NCI-H226 (cell line): ENCODE results near the gene NKAIN4.
"Not testable (repeated sequence)": the region's sequence is repeated elsewhere in the genome, so short reads cannot be mapped to it uniquely, and the experiment has no call there.

Source experiments
- DNase-seq: peaks from one replicate; pipeline ENCODE4 v3.0.0-alpha.2; 2015

NKAIN4 gene

DNA sequence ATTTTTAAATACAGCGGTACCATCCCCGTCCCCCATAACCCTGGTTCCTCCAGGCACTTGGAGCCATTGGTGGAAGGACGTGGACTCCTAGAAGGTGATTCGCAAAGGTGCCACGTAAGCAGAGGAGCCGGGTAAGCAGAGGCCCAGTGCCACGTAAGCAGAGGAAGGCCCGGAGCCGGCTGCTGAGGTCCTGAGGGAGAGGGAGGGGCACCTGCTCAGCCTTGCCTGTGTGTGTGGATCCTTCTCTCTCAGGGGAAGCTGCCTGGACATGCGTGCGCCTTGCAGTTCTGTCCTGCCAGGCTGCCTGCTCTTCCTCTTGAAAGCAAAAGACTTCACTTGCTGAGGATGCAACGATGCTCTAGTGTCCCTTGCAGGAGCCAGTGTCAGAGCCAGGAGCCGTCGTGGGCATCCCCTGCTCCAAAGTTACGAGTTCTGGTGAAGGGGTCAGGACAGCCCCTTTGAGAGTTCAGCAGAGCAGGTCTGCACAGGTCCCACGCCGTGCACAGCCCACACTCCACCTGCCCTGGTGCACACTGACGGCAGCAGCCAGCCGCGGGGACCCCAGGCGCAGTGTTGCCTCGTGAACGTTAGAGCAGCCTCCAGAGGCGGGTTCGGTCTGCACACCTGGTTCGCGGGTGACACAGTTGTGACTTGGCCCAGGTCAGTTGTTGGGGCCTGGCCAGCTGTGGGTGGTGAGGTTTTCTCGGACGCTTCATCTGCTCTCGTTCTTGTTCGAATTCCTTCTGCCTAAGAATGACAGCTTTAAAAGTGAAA, 1.9 kb upstream of the NKAIN4 start:
- no peak for DNase-seq

DNA sequence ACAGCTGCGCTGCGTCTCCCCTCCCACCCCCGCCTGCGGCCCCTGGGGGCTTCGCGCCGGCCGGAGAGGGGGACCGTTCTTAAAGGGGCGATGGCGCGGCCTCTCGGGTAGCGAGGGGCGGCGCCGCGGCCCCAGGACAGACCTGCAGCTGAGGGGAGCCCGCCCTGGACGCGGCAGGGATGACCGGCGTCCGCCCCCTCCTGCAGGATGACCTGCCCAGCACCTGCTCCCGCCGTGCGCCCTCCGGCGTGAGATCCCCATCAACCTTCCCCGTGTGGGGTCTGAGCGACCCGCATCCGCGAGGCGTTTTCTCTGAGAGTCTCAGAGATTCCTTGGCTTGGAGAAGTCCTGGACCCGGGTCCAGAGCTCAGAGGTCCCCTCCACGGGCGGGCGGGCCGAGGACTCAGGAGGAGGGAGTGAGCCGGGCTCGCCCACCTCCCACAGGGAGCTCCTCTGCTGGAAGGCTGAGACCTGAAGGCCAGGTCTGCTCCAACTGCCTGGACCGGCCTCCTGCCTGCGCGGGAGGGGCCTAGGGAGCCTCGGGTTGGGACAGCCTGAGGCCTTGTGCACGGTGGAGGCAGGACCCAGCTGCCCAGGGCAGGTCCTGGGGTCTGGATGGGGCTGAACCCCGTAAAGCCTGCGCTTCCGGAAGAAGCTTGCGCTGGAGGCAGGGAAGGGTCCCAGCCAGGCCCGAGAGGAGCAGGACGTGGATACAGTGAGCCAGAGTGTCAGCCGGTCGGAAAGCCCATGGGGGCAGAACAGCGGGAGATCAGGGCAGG, 532 bp upstream of the NKAIN4 start:
- no peak for DNase-seq

DNA sequence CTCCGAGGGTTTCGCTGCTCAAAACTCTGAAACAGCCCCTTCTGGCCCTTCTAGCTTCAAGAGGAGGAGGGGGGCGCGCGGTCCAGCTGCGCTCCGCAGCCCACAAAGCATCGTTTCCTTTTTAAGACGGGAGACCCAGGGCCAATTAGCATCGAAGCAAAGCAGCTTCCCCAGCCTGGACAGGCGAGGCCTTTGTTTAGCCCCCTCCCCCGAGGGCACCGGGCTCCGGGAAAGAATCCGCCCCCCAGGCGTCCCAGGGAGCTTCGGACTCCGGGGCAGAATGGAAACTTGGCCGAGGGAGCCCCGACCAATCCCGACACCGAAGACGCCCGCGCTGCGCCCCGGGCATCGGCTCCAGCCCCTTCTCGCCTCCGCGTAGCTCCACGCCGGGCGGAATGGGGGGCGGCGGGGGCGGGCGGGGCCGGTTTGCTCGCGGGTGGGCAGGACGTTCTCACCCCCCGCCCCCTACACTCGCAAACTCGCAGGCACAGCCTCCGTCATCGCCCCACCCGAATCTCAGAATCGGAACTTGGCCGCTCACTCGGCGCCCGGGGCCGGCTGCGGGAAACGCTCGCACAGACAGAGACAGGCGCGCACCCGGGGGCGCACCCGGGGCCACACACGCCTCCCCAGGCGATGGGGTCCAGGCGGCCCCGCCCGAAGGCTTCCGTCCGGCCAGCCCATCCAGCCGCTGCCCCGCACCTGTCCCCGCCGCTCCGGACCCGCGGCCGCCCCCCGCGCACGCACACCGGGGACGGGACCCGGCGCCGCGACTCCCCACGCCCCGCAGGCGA, 628 bp downstream of the NKAIN4 start:
- no peak for DNase-seq

DNA sequence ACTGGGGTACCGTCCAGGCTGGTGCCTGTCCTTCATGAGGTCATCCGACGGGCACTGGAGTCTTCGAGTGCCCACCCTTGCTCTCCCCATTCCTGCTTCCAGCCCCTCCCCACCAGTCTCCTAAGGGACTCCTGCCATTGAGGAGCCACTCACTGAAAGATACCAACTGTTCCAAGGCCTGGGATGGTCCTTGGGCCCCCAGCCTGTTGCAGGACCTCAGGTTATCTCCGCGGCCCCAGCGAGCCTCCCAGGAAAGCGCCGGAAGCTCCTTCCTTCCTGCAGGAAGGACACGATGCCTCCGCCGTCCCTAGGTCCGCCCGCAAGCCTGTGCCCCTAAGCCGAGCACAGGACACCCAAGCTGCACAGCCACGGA, 1.2 kb downstream of the NKAIN4 start:
- DNase-seq: no peak

DNA sequence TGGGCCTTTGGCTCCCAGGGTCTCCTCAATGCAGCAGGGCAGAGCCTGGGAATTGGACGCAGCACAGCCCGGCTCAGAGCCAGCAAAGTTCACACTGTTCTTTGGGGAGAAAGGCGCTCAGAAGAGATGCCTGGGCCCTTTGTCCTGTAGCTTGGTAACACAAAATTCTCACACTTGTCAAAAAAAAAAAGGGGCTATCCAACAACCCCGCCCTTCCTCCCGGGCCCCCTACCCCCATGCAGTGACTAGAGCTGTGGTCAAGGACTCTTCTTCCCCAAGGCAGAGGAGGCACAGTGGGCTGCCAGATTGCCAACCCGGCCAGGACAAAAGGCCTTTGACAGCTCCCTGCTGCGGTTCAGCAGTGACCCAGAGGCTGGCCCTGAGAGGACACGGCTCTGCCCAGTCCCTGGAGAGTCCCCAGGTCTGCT, 2.0 kb downstream of the NKAIN4 start:
- DNase-seq: no peak

DNA sequence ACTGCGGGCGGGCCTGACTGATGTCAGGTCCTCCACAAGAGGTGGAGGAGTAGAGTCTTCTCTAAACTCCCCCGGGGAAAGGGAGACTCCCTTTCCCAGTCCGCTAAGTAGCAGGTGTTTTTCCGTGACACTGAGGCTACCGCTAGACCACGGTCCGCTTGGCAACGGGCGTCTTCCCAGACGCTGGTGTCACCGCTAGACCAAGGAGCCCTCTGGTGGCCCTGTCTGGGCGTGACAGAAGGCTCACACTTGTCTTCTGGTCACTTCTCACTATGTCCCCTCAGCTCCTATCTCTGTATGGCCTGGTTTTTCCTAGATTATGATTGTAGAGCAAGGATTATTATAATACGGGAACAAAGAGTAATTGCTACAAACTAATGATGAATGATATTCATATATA, 2.9 kb downstream of the NKAIN4 start:
- not testable (repeated sequence) for DNase-seq

DNA sequence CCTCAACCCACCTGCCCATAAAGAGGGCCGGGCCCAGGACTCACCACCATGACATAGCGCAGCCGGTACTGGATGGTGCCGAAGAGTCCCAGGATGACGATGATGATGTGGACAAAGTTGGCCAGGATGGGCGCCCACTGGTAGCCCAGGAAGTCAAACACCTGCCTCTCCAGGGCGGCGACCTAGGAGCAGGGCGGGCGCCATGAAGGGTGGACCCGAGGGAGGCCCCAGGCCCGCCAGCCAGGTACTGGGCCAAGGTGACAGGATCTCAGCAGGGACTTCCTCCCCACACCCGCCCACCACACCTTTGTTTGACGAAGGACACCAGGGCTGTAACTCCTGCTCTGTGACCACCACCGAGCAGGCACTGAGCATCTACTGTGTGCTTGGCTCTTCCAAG, 4.4 kb downstream of the NKAIN4 start:
- DNase-seq: no peak

DNA sequence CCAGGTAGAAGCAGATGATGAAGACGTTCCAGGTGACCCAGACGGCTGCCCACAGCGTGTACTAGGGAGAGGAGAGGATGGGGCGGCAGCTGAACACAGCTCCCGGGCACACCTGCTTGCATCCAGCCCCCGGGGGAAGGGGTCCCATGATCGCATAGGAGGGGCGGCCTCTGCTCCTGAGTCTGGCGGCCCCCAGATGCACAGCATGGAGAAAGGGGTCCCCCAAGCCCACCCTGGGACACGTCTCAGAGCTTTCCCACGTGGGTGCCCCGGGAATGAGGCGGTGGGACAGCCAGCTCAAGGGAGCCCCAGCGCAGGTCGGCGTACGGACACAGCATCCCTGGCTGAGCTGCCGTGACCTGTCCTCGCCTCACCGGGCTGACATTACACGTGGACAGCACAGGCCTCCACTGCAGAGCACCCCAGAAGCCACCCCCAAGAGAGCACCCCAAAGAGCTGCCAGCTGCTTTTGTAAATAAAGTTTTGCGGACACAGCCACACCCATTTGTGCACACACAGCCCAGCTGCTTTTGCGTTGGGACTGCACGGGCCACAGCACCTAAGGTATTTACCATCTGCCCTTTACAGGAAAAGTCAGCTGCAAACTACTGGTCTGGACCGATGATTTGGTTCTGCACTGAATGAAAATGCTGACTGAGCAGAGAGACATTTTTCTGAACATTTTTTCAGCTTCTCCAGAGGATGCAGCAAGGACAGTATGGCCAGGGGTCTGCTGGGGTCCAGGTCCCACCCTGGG, 5.2 kb downstream of the NKAIN4 start:
- DNase-seq: no peak

DNA sequence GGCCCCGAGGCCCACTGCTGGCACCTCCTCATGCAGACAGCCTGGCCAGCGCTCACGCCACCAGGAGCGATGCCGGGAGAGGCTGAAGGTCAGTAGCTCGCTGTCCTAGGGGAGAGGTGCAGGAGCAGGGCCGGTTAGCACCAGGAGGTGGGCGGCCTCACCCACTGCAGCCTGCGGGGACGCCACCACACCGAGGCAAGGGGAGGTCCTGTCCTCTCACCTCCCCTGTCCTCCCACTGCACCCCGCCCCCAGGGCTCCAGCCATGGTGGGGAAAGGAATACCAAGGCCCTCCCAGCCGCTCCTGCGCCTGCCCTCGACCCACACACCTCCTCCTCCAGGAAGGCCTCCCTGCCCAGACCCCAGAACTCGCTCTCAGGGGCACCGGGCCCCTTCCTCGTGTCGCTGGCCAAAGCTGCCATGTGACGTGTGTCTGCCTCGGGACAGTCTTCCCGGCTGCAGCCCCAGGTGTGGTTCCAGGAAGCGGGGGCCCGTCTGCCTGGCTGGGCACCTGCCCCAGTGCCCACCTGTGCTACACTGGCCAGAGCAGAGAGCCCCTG, 6.5 kb downstream of the NKAIN4 start:
- no peak for DNase-seq

DNA sequence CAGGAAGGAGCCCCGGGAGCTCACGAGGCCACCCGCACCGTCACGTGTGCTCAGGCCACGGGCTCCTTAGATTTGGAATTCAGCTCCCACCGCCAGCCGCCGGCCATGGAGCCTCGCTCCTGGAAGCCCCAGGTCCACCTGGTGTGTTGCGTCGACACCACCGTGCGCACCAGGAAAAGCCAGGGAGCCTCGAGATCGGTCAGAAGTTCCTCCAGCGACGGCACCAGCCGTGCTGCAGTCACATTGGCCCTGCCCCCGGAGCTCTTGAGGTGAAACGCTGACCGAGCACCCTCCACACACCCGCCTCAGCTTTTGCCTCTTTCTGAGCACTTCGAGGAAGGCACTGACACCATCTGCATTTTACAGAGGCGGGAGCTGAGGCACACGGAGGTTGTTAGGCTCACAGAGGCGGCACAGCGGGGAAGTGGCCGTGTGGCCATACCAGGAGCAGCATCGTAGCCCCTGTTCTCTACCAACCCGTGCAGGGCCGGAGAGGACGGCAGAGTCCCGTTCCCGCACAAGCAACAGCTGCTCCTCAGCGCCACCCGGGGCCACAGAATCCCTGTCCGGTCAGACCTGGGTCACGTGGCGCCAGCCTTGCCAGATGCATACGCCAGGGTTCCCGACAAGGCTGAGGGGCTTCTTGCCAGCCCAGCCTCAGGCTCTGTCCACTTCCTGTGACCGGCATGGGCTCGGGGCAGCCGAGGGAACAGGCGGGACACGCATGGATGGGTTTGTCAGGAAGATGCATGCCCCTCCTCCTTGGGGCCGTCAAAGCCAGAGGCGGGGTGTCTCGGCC, 7.6 kb downstream of the NKAIN4 start:
- DNase-seq: no peak

DNA sequence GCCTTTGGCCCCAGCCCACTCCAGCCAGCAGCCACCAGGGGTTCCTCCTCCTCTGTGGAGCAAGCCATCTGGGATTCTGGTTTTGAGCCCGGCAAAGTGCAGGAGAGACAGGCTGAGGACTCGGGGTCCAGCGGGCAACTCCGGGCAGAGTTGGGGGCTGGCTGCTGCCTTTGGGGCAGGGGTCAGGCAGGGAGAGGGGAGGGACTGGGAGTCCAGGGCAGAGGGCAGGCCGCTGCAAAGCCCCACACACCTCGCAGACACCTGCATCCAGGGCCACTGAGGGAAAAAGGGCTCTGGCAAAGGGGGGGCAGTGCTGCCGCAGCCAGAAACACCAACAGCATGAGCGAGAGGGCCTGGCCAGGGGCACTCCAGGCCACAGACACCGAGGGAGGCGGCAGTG, 9.8 kb downstream of the NKAIN4 start:
- no peak for DNase-seq

DNA sequence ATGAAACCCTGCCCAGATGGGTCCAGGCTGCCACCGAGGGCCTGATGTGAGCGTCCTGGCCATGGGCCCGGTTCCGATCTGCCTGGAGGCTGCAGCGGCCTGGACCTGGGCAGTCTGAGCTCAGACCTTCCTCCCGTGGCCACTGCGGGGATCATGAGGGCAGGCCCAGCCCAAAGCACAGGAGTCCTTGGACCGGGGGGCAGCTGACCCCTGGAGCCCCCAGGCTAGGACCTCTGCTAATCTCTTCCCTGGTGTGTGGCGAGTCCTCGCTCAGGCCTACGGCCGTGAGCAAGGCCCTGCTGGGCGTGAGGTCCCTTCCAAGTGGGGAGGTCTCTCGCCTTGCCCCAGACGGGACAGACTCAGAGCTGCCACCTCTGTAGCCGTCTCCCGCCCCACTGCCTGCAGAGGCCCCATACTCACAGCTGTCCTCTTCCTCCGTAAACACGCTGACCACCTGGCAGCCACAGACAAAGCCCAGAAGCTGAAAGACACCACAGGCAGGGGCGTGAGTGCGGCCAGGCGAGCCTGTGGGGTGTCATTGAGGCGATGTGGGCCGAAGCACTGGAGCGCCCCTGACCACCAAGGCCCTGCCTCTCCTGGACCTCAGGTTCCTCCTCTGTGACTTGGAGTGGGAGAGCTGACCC, 10.5 kb downstream of the NKAIN4 start:
- DNase-seq: no peak

DNA sequence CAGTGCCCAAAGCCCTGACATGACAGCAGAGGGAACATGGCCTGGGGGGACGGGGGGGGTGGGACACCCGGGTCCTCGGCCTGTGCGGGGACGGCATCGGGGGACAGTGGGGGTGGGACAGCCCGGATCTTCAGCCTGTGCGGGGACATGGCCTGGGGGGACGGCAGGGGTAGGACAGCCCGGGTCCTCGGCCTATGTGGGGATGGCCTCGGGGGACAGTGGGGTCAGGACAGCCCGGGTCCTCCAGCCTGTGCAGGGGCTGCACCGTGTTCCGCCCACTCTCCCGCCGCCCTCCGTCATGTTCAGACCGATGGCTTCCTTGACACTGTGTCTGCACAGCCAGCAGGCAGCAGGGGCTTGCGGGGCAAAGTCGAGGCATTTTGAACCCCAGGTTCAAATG, 11.5 kb downstream of the NKAIN4 start:
- no peak for DNase-seq

DNA sequence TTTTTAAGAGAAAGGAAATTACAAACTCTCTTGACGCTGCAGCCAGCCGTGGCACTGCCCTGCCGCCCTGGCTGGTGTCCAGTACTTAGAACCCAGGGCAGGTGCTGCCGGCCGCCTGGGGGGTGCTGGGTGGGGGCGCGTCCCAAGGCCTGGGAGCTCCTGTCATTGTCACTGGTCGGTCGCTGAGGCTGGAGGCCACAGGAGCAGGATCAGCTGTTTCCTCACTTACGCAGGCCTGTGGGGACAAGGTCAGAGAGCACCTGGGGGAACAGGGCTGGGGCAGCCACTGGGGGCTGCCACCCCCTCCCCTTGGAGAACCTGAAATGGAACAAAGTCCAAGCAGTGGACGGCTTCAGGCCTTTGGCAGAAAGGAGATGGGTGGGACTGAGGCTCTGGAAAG, 13.0 kb downstream of the NKAIN4 start:
- DNase-seq: no peak

DNA sequence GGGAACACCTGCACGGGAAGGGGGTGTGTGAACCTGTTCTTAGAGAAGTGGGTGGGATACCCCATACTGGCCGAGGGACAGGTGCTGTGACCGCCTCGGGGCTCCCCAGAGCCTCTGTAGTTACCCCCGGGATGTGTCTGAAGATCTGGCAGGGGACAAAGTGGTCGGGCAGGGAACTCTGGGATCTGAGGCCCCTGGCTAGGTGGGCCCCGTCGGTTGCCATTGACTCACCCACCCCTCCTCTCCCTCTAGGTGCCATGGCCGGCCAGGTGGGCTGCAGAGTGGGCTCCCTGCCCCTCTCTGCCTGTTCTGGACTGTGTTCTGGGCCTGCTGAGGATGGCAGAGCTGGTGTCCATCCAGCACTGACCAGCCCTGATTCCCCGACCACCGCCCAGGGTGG, 14.3 kb downstream of the NKAIN4 start:
- DNase-seq: no peak

DNA sequence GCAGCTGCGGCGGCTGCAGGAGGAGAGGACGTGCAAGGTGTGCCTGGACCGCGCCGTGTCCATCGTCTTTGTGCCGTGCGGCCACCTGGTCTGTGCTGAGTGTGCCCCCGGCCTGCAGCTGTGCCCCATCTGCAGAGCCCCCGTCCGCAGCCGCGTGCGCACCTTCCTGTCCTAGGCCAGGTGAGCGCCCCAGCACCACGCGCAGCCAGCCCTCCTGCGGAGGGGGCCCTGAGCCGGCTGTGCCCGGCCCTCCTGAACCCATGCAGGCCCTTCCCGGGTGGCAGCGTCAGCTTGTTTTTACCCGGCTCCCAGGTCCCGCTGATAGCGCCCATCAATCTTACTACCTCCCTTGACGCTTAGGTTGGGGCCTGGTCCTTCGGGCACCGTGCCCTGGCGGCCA, 14.8 kb downstream of the NKAIN4 start:
- DNase-seq: no peak

DNA sequence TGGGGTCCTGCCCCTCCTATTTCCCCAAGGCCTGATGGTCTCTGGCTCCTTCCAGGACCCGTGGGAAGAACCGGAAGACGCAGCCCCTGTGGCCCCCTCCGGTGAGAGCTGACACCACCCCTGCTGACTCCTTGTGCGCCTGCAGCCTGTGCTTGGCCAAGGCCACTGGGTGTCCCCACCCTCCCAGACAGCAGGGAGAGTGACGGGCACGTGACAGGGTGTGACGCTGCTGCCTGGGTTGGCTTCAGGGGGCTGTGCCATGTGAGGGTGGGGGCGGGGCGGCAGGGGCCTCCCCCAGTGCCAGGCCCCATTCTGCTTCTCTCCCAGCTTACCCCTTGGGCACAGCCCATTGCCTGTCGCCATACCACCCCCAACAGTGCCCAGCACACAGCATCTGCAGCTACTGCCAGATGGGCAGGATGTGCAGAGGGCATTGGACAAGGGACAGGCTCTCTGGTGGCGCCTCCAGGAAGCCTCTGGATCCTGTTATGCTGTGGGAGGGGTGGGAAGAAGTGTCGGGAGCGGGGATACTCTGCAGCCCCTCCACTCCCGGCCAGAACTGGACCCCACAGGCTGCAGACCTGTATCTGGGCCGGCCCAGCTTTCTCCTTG, 15.6 kb downstream of the NKAIN4 start:
- no peak for DNase-seq

DNA sequence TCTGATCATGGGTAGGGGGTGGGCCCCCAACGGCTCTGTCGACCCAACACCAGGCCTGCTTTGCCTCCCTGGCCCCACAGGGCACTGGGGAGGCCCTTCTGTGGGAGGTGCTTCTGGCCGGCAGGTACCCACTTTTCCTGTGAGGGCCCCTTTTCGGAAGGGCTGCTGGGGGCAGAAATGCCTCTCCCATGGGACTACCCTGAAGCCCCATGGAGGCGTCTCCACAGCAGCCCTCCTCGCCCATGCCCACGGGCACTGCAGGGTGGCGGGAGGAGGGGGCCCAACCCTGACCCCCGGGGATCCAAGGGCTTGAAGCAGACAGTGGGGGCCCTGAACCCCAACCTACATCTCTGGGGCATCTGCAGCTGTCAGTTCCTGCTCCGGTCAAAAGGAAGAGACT, 16.2 kb downstream of the NKAIN4 start:
- DNase-seq: no peak

DNA sequence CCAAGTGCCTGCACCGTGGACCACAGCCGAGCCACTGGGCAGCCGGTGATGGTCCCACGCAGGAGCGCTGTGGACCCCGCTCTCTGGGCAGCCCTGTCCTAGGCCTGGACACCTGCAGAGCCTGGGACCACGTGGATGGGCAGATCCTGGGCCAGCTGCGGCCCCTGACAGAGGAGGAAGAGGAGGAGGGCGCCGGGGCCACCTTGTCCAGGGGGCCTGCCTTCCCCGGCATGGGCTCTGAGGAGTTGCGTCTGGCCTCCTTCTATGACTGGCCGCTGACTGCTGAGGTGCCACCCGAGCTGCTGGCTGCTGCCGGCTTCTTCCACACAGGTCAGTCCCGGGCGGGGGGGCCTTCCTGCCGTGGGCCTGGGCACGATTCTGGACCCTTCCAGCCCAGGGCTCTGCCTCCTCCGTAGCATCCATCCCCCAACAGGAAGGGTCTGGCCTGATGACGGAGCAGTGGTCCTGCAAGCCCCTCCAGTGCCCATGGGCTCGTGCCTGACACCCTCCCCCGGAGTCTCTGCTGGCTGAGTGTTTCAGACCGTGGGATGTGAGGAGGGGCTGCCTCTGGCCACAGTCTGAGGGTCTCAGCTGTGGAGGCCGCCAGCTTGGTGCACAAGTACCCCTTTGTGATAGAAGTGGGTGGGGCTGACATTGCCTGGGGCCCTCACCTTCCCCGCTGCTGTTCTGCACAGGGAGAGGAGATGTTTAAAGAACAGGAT, 18.0 kb downstream of the NKAIN4 start:
- no peak for DNase-seq

DNA sequence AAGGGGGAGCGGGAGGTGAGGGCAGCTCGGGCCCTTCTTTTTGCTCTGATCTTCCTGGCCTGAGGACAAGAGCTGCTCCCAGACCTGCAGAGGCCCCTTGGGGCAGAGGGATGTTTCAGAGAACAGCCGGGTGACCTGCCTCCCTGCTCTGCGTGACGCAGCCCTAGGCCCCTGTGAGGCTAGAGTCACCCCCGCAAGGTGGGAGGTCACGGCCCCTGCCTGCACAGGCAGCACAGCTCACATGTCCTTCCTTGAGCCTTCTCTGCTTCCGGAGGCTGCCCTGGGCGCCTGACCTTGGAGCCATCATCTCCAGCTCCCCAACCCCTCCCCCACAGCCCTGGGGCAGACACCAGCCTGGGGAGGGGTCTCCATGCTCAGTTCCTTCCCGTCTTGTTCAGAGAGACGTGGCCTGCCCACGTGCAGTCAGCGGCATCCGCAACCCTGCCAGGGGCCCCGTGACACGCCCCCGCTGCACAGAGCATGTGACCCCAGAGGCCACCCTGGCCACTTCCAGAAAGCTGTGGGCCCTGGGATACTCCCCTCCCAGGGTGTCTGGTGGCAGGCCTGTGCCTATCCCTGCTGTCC, 18.8 kb downstream of the NKAIN4 start, which contains the start of gene BIRC7:
Gene BIRC7 (plus strand): TSS at position 507 of the 585 bp plus-strand sequence. CDS start 192 bp downstream, outside the sequence.
- DNase-seq: no peak
